GM12878 (cell line): ENCODE results near the gene ZNF408.

Experiments used
- BHLHE40 ChIP-seq, 2 experiments: fragments of 450-650 bp in 1 of 2; IDR thresholded peaks; 2 replicates each; pipeline ENCODE4 v1.6.1; 2011 to 2017; ENCODE audit warnings: low read depth in 2 of 2, borderline replicate concordance in 1 of 2, improper control_type of control experiment in 1 of 2, low read length in 1 of 2, mild to moderate bottlenecking in 1 of 2
- EED ChIP-seq: sonication (generic); IDR thresholded peaks from 2 replicates; pipeline ENCODE4 v1.6.1; 2016; ENCODE audit warnings: antibody characterized with exemption, low read depth
- JUND ChIP-seq: IDR thresholded peaks from 2 replicates; pipeline ENCODE4 v1.6.1; 2012; ENCODE audit warnings: low read depth, mild to moderate bottlenecking, low read length, improper control_type of control experiment, moderate library complexity
- POLR2AphosphoS5 ChIP-seq: IDR thresholded peaks from 2 replicates; pipeline ENCODE4 v1.6.1; 2011; ENCODE audit warnings: mild to moderate bottlenecking, low read length, inconsistent platforms

DNA sequence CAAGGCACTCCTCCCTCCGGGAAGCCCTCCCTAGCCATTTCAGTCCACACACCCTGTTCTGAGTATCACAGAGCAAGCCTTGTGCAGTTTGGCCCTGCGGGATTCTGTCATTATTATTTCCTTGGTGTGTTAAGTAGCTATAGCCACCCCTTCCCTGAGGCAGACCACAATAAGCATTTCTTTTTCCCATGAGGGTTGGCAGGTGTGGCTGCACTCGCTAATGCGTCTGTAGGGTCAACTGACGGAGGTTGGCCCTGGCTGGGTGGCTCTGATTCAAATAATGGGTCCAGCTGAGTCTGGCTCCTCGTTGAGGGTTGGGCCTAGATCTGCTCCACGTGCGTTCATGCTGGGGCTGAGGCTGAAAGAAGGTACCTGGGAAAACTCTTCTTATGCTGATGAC, 23.3 kb downstream of the ZNF408 start:
- no peak for TF ChIP-seq BHLHE40 (IDR thresholded peaks at IDR 0.05; ENCODE audit: borderline replicate concordance in 1 of 2, low read depth in 2 of 2, low read length in 1 of 2)
- no peak for TF ChIP-seq EED
- no peak for TF ChIP-seq POLR2AphosphoS5
- no peak for TF ChIP-seq JUND
